BE2C (cell line): ENCODE measurements around the gene RTN1.

ENCODE experiments used
- DNase-seq: peaks from one replicate; pipeline ENCODE4 v3.0.0-alpha.2; 2020
- H3K27me3 ChIP-seq: fragments of 250-450 bp; sonication (Bioruptor Pico); 2 replicates; pipeline ENCODE4 v1.5.1; 2020; ENCODE audit warnings: mild to moderate bottlenecking
- H3K36me3 ChIP-seq: fragments of 250-450 bp; sonication (Bioruptor Pico); 2 replicates; pipeline ENCODE4 v1.5.1; 2020; ENCODE audit warnings: mild to moderate bottlenecking
- H3K4me1 ChIP-seq: fragments of 250-450 bp; sonication (Bioruptor Pico); 2 replicates; pipeline ENCODE4 v1.5.1; 2020
- H3K4me3 ChIP-seq: 2 replicates; pipeline ENCODE4 v1.5.1; 2011; ENCODE audit warnings: low read depth, low read length
- H3K9me3 ChIP-seq: fragments of 250-450 bp; sonication (Bioruptor Pico); 2 replicates; pipeline ENCODE4 v1.5.1; 2020
- CTCF ChIP-seq: IDR thresholded peaks from 2 replicates; pipeline ENCODE4 v1.5.1; 2012; ENCODE audit warnings: mild to moderate bottlenecking, low read depth, low read length

Gene RTN1

DNA sequence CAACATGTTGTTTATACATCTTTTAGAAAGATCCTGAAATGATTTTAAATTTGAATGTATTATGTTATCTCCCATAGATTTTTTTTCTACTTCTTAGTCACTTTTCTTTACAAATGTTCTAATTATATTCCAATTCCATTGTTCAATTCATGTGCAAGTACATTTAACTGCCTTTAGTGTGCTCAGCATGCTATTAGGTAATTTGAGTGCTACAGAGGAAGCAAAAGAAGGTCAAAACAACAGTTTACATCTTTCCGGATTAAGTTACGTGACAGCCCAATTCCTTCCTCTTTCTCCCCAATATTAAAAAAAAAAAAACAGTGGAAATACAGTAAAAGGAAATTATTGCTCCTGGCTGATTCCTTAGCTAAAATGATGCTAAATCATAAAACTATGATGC lies 98.3 kb downstream of the RTN1 start:
- Histone ChIP-seq H3K4me3 (no peak overlapping the region), H3K36me3 (no peaks in the 10 kb centered on the region), H3K4me1 (no peaks in the 10 kb centered on the region), H3K9me3 (no peaks in the 10 kb centered on the region), H3K27me3 (0 out of 2 replicates have a peak, but pooled peaks cover 3% of the 10 kb centered on the region)
- no peak for TF ChIP-seq CTCF
- DNase-seq = no peak

- H3K4me3 ChIP-seq = no peak overlapping the region
- DNase-seq = no peak
Measured at GRCh38 chr14:59771577-59771976, 99.0 kb downstream of the RTN1 start.

DNA sequence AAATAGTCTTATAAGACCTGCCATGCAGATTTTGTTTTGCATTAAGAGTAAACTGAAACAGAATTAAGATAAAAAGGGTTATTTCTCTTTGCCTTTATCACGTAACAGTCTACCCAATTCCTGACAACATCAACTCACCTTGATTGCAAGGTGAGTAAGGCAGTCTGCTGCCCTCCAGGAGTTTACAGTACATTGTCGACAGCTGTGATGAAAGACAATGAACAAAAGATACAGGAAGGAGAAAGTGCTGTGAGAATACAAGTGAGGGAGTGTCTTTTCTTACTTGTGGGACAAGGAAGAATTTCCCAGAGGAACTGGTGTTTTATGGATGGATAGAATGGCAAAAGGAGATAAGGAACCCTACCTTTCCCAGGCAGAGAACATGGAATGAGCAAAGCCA lies 101.0 kb downstream of the RTN1 start:
- Histone ChIP-seq H3K27me3 (0 out of 2 replicates have a peak, but pooled peaks cover 3% of the 10 kb centered on the region), H3K9me3 (no peaks in the 10 kb centered on the region), H3K4me1 (no peaks in the 10 kb centered on the region), H3K36me3 (no peaks in the 10 kb centered on the region), H3K4me3 (no peak overlapping the region)
- no peak for TF ChIP-seq CTCF
- DNase-seq = no peak

More at GRCh38 chr14:59771577-59771976, 99.0 kb downstream of the RTN1 start:
- Histone ChIP-seq H3K27me3 (0 out of 2 replicates have a peak, but pooled peaks cover 3% of the 10 kb centered on the region), H3K9me3 (no peaks in the 10 kb centered on the region), H3K4me1 (no peaks in the 10 kb centered on the region), H3K36me3 (no peaks in the 10 kb centered on the region)
- no peak for TF ChIP-seq CTCF

DNA sequence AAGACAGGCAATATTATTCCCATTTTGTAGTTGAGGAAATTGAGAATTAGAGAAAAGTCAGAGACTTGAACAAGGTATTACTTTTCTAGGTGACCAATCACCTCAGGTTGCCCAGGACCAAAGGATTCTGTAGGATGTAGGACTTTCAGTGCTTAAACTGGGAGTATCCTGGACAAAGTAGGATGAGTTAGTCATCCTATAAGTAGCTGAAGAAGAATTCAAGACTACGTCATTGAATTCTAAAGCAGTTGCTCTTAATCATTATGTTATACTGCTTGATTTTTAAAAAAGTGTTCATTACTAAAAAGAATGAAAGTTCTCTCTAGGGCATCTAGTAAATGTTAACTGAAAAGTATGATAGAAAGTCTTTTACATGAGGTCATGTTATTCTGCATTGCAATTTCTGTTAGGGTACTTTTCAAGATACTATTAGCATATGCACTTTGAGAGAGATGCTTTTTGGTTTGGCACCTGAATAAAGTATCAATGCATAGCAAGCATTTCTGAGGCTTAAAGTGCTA lies 101.7 kb downstream of the RTN1 start:
- no peak overlapping the region for H3K4me3 ChIP-seq
- no peaks in the 10 kb centered on the region for H3K9me3 ChIP-seq
- H3K4me1 ChIP-seq = no peaks in the 10 kb centered on the region
- H3K36me3 ChIP-seq = no peaks in the 10 kb centered on the region
- 0 out of 2 replicates have a peak, but pooled peaks cover 3% of the 10 kb centered on the region for H3K27me3 ChIP-seq
- TF ChIP-seq CTCF = no peak
- DNase-seq = no peak

DNA sequence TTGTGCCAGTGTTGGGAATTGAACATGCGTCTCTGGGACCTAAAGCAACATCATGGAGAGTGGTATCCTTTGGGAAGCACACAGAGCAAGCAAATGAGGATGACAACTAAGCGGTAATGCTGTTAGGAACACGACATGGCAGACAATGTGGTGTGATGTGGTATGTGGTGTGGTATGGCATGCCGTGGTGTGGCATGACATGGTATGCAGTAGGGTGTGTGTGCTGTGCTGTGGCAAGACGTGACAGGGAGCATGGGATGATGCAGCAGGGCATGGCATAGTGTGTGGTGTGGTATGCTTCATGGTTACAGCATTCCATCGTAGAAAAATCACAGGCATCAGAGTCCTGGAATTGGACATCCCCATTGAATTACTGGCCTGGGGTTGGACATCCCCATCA lies 108.7 kb downstream of the RTN1 start:
- no peak for DNase-seq
- H3K4me3 ChIP-seq = no peak overlapping the region
- no peak for TF ChIP-seq CTCF

GRCh38 chr14:59755409-59756135 lies 115.0 kb downstream of the RTN1 start:
- H3K4me1 ChIP-seq = no peaks in the 10 kb centered on the region
- no peaks in the 10 kb centered on the region for H3K27me3 ChIP-seq
- no peaks in the 10 kb centered on the region for H3K36me3 ChIP-seq
- H3K4me3 ChIP-seq = no peak overlapping the region
- DNase-seq = no peak
- no peak for TF ChIP-seq CTCF
- H3K9me3 ChIP-seq = no peaks in the 10 kb centered on the region

More for the DNA sequence above, 108.7 kb downstream of the RTN1 start:
- H3K27me3 ChIP-seq = no peaks in the 10 kb centered on the region
- no peaks in the 10 kb centered on the region for H3K9me3 ChIP-seq
- H3K36me3 ChIP-seq = no peaks in the 10 kb centered on the region
- no peaks in the 10 kb centered on the region for H3K4me1 ChIP-seq
